ENCODE results near the gene ABCA13. TPM values are rescaled to one million over a fixed set of nuclear protein-coding genes. Genes with fewer than 3 reads are reported as not detected.

ABCA13 gene
- total RNA-seq, 1 experiment from 2014 or later: not detected

GRCh38 chr7:48158404-48158803 is 12.9 kb upstream of the ABCA13 start:
- POLR2A ChIA-PET: no interaction called here
- CTCF ChIA-PET: no interaction called here

GRCh38 chr7:48161407-48162125 is 9.7 kb upstream of the ABCA13 start:
- intact Hi-C loops (cut with micrococcal nuclease): no loop called here
- no peak overlapping the region for H3K4me2 ChIP-seq (ENCODE audit: low read length)
- H3K9me3 ChIP-seq (ENCODE audit: control insufficient read depth in 1 of 2, insufficient read depth in 1 of 2, low read depth in 1 of 2, low read length in 2 of 2): no peaks in the 10 kb centered on the region
- ATAC-seq: no peak
- H3K4me1 ChIP-seq (ENCODE audit: control insufficient read depth in 1 of 2, insufficient read depth in 2 of 2, low read length in 2 of 2): no peaks in the 10 kb centered on the region
- POLR2A ChIA-PET: no interaction called here
- no peak overlapping the region for H2AFZ ChIP-seq (ENCODE audit: low read depth, low read length, poor library complexity, severe bottlenecking)
- no TSS peak for BruUV-seq (replicated peaks)
- H3K79me2 ChIP-seq (ENCODE audit: insufficient read depth, low read length): no peaks in the 10 kb centered on the region
- DNase-seq (ENCODE audit: low read depth, low spot score): no peak
- H3K9ac ChIP-seq (ENCODE audit: low read length): no peak overlapping the region
- H3K36me3 ChIP-seq (ENCODE audit: control insufficient read depth in 1 of 2, insufficient read depth in 2 of 2, low read length in 2 of 2): no peaks in the 10 kb centered on the region
- H3K9me2 ChIP-seq (ENCODE audit: insufficient read depth): no peaks in the 10 kb centered on the region
- no peak overlapping the region for H3K4me3 ChIP-seq (replicated peaks in 1 of 2; ENCODE audit: low read depth in 1 of 2, low read length in 2 of 2)
- no peaks in the 10 kb centered on the region for H4K20me1 ChIP-seq (ENCODE audit: insufficient read depth)
- TF ChIP-seq ELF1 (IDR thresholded peaks at IDR 0.05; ENCODE audit: borderline replicate concordance, low read depth) (no peak), SP1 (IDR thresholded peaks at IDR 0.05; ENCODE audit: low read depth) (no peak), EZH2phosphoT487 (IDR thresholded peaks at IDR 0.05; ENCODE audit: borderline replicate concordance) (no peak), EGR1 (IDR thresholded peaks at IDR 0.05; ENCODE audit: low read depth) (no peak), YY1 (IDR thresholded peaks at IDR 0.05; ENCODE audit: extremely low read depth, insufficient replicate concordance, low read depth, low read length) (no peak), EZH2 (IDR thresholded peaks at IDR 0.05) (no peak), ZFX (IDR thresholded peaks at IDR 0.05) (no peak), JUND (IDR thresholded peaks at IDR 0.05) (no peak), MAX (IDR thresholded peaks at IDR 0.05) (no peak), REST (IDR thresholded peaks at IDR 0.05; ENCODE audit: low read depth) (no peak), RAD21 (IDR thresholded peaks at IDR 0.05; ENCODE audit: low read depth) (no peak), POLR2A (IDR thresholded peaks at IDR 0.05; ENCODE audit: borderline replicate concordance, extremely low read depth, insufficient read depth, insufficient read length) (no peak)
- peaks cover 12% of the 10 kb centered on the region for H3K27me3 ChIP-seq (ENCODE audit: insufficient read depth, low read length)
- RAD21 ChIA-PET (ENCODE audit: low non-redundant PET in 1 of 2, low total read pairs in 2 of 2, uncharacterized antibody in 2 of 2, unreplicated experiment in 2 of 2): no interaction called here
- no peak overlapping the region for H3K27ac ChIP-seq (ENCODE audit: low read depth, low read length)
- CTCF ChIA-PET: no interaction called here

More at GRCh38 chr7:48158404-48158803, 12.9 kb upstream of the ABCA13 start:
- H3K27ac ChIP-seq (ENCODE audit: low read depth, low read length): no peak overlapping the region
- no peak for DNase-seq (ENCODE audit: low read depth, low spot score)
- no peaks in the 10 kb centered on the region for H3K9me2 ChIP-seq (ENCODE audit: insufficient read depth)
- H3K9ac ChIP-seq (ENCODE audit: low read length): no peak overlapping the region
- no peaks in the 10 kb centered on the region for H4K20me1 ChIP-seq (ENCODE audit: insufficient read depth)
- H3K4me3 ChIP-seq (replicated peaks in 1 of 2; ENCODE audit: low read depth in 1 of 2, low read length in 2 of 2): no peak overlapping the region
- H3K27me3 ChIP-seq (ENCODE audit: insufficient read depth, low read length): peaks cover 12% of the 10 kb centered on the region
- no peak for ATAC-seq
- H2AFZ ChIP-seq (ENCODE audit: low read depth, low read length, poor library complexity, severe bottlenecking): no peak overlapping the region
- H3K9me3 ChIP-seq (ENCODE audit: control insufficient read depth in 1 of 2, insufficient read depth in 1 of 2, low read depth in 1 of 2, low read length in 2 of 2): no peaks in the 10 kb centered on the region
- H3K79me2 ChIP-seq (ENCODE audit: insufficient read depth, low read length): no peaks in the 10 kb centered on the region
- no peaks in the 10 kb centered on the region for H3K36me3 ChIP-seq (ENCODE audit: control insufficient read depth in 1 of 2, insufficient read depth in 2 of 2, low read length in 2 of 2)
- no peak for TF ChIP-seq EGR1 (IDR thresholded peaks at IDR 0.05; ENCODE audit: low read depth)
- TF ChIP-seq ZFX (IDR thresholded peaks at IDR 0.05): no peak
- TF ChIP-seq CBX3 (IDR thresholded peaks at IDR 0.05; ENCODE audit: low read depth): no peak
- no peak for TF ChIP-seq FOSL1 (IDR thresholded peaks at IDR 0.05; ENCODE audit: low read depth)
- TF ChIP-seq ELF1 (IDR thresholded peaks at IDR 0.05; ENCODE audit: borderline replicate concordance, low read depth): no peak
- TF ChIP-seq RAD21 (IDR thresholded peaks at IDR 0.05; ENCODE audit: low read depth): no peak
- no peak for TF ChIP-seq YY1 (IDR thresholded peaks at IDR 0.05; ENCODE audit: extremely low read depth, insufficient replicate concordance, low read depth, low read length)
- no peaks in the 10 kb centered on the region for H3K4me1 ChIP-seq (ENCODE audit: control insufficient read depth in 1 of 2, insufficient read depth in 2 of 2, low read length in 2 of 2)
- H3K4me2 ChIP-seq (ENCODE audit: low read length): no peak overlapping the region
- intact Hi-C loops (cut with micrococcal nuclease): loop anchor here (10.0 kb wide), 1 partner anchor 894 kb away; no protein-coding TSS in a partner anchor
- no TSS peak for BruUV-seq (replicated peaks)
- RAD21 ChIA-PET (ENCODE audit: low non-redundant PET in 1 of 2, low total read pairs in 2 of 2, uncharacterized antibody in 2 of 2, unreplicated experiment in 2 of 2): no interaction called here
